Tibial nerve (tissue), 3 donors: ENCODE measurements around the gene FFAR2.
"Not testable (repeated sequence)": the region's sequence is repeated elsewhere in the genome, so short reads cannot be mapped to it uniquely, and the experiment has no call there.

Experiments
- CTCF ChIP-seq, 5 experiments: fragments of 200-600 bp in 3 of 5; fragments of 450-650 bp in 2 of 5; sonication (generic) in 3 of 5; IDR thresholded peaks; one replicate each; pipeline ENCODE4 v1.5.1; 2016 to 2019; ENCODE audit warnings: antibody characterized with exemption in 5 of 5, mild to moderate bottlenecking in 3 of 5, moderate library complexity in 2 of 5
- POLR2A ChIP-seq, 2 donors: fragments of 450-650 bp; IDR thresholded peaks; one replicate each; pipeline ENCODE4 v1.6.1; 2017; ENCODE audit warnings: antibody characterized with exemption in 2 of 2, mild to moderate bottlenecking in 2 of 2, moderate library complexity in 2 of 2

DNA sequence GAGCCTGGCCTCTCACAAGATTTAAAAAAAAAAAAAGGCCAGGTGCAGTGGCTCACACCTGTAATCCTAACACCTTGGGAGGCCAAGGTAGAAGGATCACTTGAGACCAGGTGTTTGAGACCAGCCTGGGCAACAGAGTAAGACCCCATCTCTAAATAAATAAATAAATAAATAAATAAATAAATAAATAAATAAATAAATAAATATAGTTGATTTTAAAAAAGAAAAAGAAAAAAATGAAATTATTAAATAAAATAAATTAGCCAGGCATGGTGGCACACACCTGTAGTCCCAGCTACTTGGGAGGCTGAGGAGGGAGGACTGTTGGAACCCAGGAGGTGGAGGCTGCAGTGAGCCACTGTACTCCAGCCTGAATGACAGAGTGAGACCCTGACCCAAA is 13.7 kb downstream of the FFAR2 start:
- TF ChIP-seq POLR2A, CTCF (IDR thresholded peaks at IDR 0.05): not testable (repeated sequence)
